GM10266 (cell line): Measurements from ENCODE around the gene HIRA.

Experiments used
- DNase-seq: peaks from one replicate; pipeline ENCODE4 v3.0.0; 2012; ENCODE audit errors: extremely low spot score
- TF ChIP-seq, protein P1 (sequence below): IDR thresholded peaks from 2 replicates; pipeline ENCODE4 v1.5.1; 2012; ENCODE audit warnings: mild to moderate bottlenecking, low read depth; ENCODE audit not compliant: control insufficient read depth, insufficient read depth; ENCODE audit errors: missing control alignments

HIRA gene

DNA sequence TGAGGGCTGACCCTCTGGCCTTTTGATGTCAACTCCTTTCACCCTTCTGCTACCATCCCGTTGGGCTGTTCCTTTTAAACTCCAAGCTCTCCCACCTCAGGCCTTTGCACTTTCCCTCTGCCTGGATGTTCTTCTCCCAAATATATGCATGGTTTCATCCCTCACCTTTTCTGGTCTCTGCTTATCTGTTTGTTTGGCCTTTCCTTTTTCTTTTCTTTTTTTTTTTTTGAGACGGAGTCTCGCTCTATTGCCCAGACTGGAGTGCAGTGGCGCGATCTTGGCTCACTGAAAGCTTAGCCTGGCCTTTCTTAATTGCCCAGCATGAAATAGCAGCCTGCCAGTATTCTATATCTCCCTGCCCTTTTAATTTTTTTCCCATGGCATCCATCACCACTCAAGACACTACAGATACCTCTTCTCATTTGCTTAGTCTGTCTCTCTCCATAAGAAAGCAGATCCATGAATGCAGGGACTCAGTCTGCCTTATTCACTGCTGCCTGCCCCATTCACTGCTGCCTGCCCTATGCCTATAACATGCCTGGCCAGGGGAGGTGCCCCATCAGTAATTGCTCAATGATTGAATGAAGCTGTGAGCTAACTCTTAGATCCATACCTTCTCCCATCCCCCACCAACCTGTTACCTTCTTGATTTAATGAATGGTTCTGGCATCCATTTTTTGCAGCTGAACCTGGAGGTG lies 81.6 kb downstream of the HIRA start:
- no peak for DNase-seq
- TF ChIP-seq, protein P1, sequence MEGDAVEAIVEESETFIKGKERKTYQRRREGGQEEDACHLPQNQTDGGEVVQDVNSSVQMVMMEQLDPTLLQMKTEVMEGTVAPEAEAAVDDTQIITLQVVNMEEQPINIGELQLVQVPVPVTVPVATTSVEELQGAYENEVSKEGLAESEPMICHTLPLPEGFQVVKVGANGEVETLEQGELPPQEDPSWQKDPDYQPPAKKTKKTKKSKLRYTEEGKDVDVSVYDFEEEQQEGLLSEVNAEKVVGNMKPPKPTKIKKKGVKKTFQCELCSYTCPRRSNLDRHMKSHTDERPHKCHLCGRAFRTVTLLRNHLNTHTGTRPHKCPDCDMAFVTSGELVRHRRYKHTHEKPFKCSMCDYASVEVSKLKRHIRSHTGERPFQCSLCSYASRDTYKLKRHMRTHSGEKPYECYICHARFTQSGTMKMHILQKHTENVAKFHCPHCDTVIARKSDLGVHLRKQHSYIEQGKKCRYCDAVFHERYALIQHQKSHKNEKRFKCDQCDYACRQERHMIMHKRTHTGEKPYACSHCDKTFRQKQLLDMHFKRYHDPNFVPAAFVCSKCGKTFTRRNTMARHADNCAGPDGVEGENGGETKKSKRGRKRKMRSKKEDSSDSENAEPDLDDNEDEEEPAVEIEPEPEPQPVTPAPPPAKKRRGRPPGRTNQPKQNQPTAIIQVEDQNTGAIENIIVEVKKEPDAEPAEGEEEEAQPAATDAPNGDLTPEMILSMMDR: no peak

DNA sequence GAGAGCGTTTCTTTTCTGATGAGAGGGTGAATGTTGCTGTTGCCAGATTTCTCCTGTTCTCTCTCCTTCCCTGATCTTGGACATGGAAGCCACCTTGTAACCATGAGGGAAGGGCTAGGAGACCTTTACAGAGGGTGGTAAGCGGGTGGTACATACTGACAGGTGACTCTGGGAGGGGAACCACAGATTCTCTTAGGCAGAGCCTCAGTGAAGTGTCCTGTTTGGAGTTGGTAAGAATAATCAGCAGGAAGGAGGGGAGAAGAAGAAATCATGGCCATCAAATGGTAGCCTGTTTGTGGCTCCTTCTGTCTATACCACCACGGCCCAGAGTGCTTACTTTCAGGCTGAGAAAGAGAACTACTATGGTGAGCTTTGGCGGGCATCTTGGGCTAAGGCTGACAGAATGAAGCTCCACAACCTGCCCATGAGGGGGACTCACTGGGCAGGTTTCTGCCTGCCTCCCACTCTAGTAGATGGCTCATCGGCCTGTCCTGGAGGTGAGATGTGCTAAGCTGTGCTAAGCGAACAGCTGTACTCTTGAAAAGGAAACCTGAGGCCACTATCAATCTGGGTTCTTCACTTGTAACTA lies 84.8 kb downstream of the HIRA start:
- DNase-seq: no peak
- TF ChIP-seq, protein P1: no peak

DNA sequence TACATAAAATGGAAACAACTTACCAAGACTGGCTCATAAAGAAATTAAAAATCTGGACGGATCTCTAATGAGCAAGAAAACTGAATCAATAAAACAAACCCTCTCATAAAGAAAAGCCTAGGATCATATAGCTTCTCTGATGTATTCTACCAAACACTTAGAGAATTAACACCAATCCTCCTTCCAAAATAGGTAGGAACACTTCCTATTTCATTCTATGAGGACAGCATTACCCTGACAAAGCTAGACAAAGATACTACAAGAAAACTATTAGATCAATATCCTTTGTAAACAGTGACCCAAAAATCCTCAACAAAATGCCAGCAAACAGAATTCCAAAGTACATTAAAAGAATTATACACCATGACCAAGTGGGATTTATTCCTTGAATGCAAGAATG lies 87.1 kb downstream of the HIRA start:
- TF ChIP-seq, protein P1: no peak
- DNase-seq: no peak

DNA sequence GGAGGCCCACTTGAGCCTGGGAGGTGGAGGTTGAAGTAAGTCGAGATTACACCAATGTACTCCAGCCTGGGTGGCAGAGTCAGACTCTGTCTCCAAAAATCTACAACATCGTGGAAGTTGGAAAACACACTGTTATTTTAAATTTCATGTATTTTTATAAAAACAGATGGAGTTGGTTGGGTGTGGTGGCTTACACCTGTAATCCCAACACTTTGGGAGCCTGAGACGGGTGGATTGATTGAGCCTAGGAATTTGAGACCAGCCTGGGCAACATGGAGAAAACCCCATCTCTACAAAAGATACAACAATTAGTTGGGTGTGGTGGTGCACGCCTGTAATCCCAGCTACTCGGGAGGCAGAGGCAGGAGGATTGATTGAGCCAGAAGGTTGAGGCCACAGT lies 88.1 kb downstream of the HIRA start:
- TF ChIP-seq, protein P1: no peak
- DNase-seq: no peak

DNA sequence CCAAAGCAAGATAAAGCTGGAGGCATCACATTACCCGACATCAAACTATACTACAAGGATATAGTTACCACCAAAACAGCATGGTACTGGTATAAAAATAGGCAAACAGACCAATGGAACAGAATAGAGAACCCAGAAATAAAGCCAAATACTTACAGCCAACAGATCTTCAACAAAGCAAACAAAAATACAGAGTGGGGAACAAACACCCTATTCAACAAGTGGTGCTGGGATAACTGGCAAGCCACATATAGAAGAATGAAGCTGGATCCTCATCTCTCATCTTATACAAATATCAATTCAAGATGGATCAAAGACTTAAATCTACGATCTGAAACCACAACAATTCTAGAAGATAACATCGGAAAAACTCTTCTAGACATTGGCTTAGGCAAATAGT lies 90.0 kb downstream of the HIRA start:
- TF ChIP-seq, protein P1: no peak
- DNase-seq: no peak

DNA sequence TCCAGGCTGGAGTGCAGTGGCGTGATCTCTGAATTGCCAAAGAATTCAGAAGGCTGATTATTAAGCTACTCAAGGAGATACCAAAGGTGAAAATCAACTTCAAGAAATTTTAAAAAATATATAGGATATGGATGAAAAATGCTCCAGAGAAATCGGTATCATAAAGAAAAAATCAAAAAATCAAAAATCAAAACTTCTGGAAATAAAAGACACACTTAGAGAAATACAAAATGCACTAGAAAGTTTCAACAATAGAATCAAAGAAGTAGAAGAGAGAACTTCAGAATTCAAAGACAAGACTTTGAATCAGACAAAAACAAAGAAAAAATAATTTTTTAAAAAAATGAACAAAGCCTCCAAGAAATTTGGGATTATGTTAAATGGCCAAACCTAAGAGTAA lies 94.4 kb downstream of the HIRA start:
- no peak for DNase-seq
- TF ChIP-seq, protein P1: no peak
